Stomach (tissue), 9 donors: ENCODE results near the gene PSMC4. TPM values are rescaled to one million over a fixed set of nuclear protein-coding genes. Genes with fewer than 3 reads are reported as not detected.
A peak's percentile ranks its signal among the peaks of the same experiment; 100 is the strongest.

Experiments
- DNase-seq, 2 donors: peaks; one replicate each; pipeline versions ENCODE4 v3.0.0 to v3.0.0-alpha.2; 2013 to 2019
- H3K27ac ChIP-seq, 5 donors: fragments of 200-600 bp in 4 of 5; sonication (generic) in 4 of 5; one replicate each; pipeline ENCODE4 v1.5.1; 2013 to 2019; ENCODE audit warnings: mild to moderate bottlenecking in 1 of 5, moderate library complexity in 1 of 5
- H3K27me3 ChIP-seq, 3 donors: fragments of 200-600 bp; sonication (generic); one replicate each; pipeline ENCODE4 v1.5.1; 2017 to 2019; ENCODE audit warnings: mixed run types in 1 of 3
- H3K36me3 ChIP-seq, 4 donors: fragments of 200-600 bp; sonication (generic); 1 replicate in 3 of 4; 2 replicates in 1 of 4; pipeline ENCODE4 v1.5.1; 2016 to 2019
- H3K4me1 ChIP-seq, 4 donors: fragments of 200-600 bp; sonication (generic); one replicate each; pipeline ENCODE4 v1.5.1; 2016 to 2019
- H3K4me3 ChIP-seq, 4 donors: fragments of 200-600 bp; sonication (generic) in 3 of 4; one replicate each; pipeline ENCODE4 v1.5.1; 2016 to 2019; ENCODE audit warnings: mild to moderate bottlenecking in 1 of 4
- H3K9me3 ChIP-seq, 4 donors: fragments of 200-600 bp; sonication (generic); one replicate each; pipeline ENCODE4 v1.5.1; 2016 to 2019
- EP300 ChIP-seq: sonication (generic); formaldehyde crosslinking; IDR thresholded peaks from one replicate; pipeline ENCODE4 v1.6.1; 2017; ENCODE audit warnings: antibody characterized with exemption
- POLR2A ChIP-seq, 4 donors: fragments of 450-650 bp; IDR thresholded peaks; one replicate each; pipeline ENCODE4 v1.6.1; 2016; ENCODE audit warnings: antibody characterized with exemption in 4 of 4, control low read depth in 2 of 4, mild to moderate bottlenecking in 1 of 4, moderate library complexity in 1 of 4
- POLR2AphosphoS5 ChIP-seq, 3 donors: sonication (generic); formaldehyde crosslinking; IDR thresholded peaks; one replicate each; pipeline ENCODE4 v1.6.1; 2016; ENCODE audit warnings: antibody characterized with exemption in 3 of 3
- WGBS, 5 donors: extraction: QIAGEN DNeasy Blood & Tissue Kit in 3 of 5; methylation state at CpG; one replicate each; pipeline versions ENCODE4 v1.1.5 to v1.1.7; 2013 to 2018; 5-methylcytosine and 5-hydroxymethylcytosine counted together
- intact Hi-C: fragments of 100-400 bp; cut with DNase I; formaldehyde crosslinking; loops from one replicate; pipeline ENCODE4 v1.15.1; 2023; ENCODE audit warnings: low total_unique reads
- polyA plus RNA-seq, 3 donors: library from polyadenylated mRNA; stranded (reverse); fragments of 200-250 nt; gene quantifications; one replicate each; pipeline ENCODE4 v1.2.3, GENCODE V29; 2013
- total RNA-seq, 5 donors: library from RNA; depleted of rRNA; stranded (reverse); fragments of >200 nt; gene quantifications; one replicate each; pipeline versions ENCODE4 v1.1.0 to v1.2.3, GENCODE V29; 2014 to 2016
- TF ChIP-seq, protein P1 (sequence below), 7 experiments: fragments of 450-650 bp in 4 of 7; fragments of 200-600 bp in 3 of 7; sonication (generic) in 3 of 7; IDR thresholded peaks; one replicate each; pipeline ENCODE4 v1.5.1; 2016 to 2019; ENCODE audit warnings: antibody characterized with exemption in 7 of 7, control low read depth in 2 of 7, mild to moderate bottlenecking in 1 of 7
- donor health status: healthy with polysubstance abuse.
- donor health status: Bipolar disorder and iron deficiency.
- donor health status: healthy.

PSMC4 gene
- total and polyA plus RNA-seq, 8 donors, result 3.8 to 79.7 (median 65.9) TPM

DNA sequence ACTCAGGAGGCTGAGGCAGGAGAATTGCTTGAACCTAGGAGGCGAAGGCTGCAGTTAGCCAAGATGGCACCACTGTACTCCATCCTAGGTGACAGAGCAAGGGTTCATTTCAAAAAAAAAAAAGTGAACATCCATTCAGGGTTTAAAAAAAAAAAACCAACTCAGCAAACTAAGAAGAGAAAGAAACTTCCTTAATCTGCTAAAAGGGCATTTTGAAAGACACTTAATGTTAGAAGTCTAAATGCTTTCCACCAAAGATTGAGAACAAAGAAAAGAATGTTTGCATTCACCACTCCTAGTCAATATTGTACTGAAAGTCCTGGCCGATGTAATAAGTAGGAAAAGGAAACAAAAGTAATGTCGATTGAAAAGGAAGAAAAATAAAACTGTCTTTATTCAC is 7.1 kb upstream of the PSMC4 start:
- peak; percentile 20 to 47 for DNase-seq
- Histone ChIP-seq H3K27ac (peak overlapping the region; percentile 11 to 79 (median 64)), H3K4me1 (peaks cover 0 to 12% (median 6%) of the 10 kb centered on the region in 4 donors), H3K27me3 (no peaks in the 10 kb centered on the region), H3K4me3 (no peak overlapping the region), H3K9me3 (no peaks in the 10 kb centered on the region), H3K36me3 (no peaks in the 10 kb centered on the region)
- TF ChIP-seq POLR2AphosphoS5 (IDR thresholded peaks at IDR 0.05) (no peak), EP300 (no peak), POLR2A (IDR thresholded peaks at IDR 0.05) (no peak)
- TF ChIP-seq, protein P1, sequence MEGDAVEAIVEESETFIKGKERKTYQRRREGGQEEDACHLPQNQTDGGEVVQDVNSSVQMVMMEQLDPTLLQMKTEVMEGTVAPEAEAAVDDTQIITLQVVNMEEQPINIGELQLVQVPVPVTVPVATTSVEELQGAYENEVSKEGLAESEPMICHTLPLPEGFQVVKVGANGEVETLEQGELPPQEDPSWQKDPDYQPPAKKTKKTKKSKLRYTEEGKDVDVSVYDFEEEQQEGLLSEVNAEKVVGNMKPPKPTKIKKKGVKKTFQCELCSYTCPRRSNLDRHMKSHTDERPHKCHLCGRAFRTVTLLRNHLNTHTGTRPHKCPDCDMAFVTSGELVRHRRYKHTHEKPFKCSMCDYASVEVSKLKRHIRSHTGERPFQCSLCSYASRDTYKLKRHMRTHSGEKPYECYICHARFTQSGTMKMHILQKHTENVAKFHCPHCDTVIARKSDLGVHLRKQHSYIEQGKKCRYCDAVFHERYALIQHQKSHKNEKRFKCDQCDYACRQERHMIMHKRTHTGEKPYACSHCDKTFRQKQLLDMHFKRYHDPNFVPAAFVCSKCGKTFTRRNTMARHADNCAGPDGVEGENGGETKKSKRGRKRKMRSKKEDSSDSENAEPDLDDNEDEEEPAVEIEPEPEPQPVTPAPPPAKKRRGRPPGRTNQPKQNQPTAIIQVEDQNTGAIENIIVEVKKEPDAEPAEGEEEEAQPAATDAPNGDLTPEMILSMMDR (IDR thresholded peaks at IDR 0.05), result no peak
- WGBS, 5 donors, result 27 to 55% (median 41%) methylated on average over 3 of the region's 3 CpGs
- intact Hi-C loops, result no loop called here

DNA sequence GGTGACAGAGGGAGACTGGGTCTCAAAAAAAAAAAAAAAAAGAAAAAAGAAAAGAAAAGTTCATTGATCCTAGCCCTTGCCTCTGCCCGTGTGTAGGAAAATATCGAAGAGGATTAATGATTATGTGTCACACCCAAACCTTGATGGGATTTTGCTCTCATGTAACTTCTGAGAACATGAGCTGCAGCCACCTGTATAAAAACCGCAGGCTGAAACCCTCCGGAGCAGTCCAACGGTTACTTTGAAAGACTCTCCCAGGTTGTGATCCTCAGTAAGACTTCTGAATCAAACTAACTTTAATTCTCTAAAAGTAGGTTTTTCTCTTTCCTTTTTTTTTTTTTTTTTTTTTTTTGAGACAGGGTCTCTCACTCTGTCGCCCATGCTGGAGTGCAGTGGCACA is 4.3 kb upstream of the PSMC4 start:
- WGBS, 5 donors, result 85 to 96% (median 88%) methylated on average over 6 of the region's 6 CpGs
- no peaks in the 10 kb centered on the region for H3K9me3 ChIP-seq
- no peak overlapping the region for H3K27ac ChIP-seq
- H3K27me3 ChIP-seq, result no peaks in the 10 kb centered on the region
- intact Hi-C loops, result no loop called here
- TF ChIP-seq POLR2AphosphoS5 (IDR thresholded peaks at IDR 0.05), result no peak
- peaks cover 13 to 34% (median 23%) of the 10 kb centered on the region in 4 donors for H3K4me1 ChIP-seq
- H3K4me3 ChIP-seq, result no peak overlapping the region
- peak in 1 of 2 donors; percentile 16 for DNase-seq
- no peaks in the 10 kb centered on the region for H3K36me3 ChIP-seq

DNA sequence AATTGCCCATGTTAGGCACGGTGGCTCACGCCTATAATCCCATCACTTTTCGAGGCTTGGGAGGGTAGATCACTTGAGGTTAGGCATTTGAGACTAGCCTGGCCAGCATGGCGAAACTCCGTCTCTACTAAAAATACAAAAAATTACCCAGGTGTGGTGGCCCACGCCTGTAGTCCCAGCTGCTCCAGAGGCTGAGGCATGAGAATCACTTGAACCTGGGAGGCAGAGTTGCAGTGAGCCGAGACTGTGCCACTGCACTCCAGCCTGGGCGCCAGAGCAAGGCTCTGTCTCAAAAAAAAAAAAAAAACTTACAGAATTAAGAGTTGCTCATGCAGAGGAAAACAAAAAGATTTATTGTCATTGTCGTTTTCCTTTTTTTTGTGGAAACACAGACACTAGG is 3.4 kb upstream of the PSMC4 start:
- peak in 1 of 2 donors; percentile 4 for DNase-seq
- intact Hi-C loops, result no loop called here
- H3K27me3 ChIP-seq, result no peaks in the 10 kb centered on the region
- peak overlapping the region in 1 of 5 donors; percentile 97 for H3K27ac ChIP-seq
- TF ChIP-seq POLR2AphosphoS5 (IDR thresholded peaks at IDR 0.05), result no peak
- TF ChIP-seq, protein P1 (IDR thresholded peaks at IDR 0.05), result no peak
- TF ChIP-seq EP300, result no peak
- TF ChIP-seq POLR2A (IDR thresholded peaks at IDR 0.05), result no peak
- H3K9me3 ChIP-seq, result no peaks in the 10 kb centered on the region
- 84 to 93% (median 89%) methylated on average over 9 of the region's 9 CpGs for WGBS, 5 donors
- H3K36me3 ChIP-seq, result peaks cover 4 to 6% (median 5%) of the 10 kb centered on the region in 4 donors
- no peak overlapping the region for H3K4me3 ChIP-seq
- H3K4me1 ChIP-seq, result peaks cover 16 to 43% (median 33%) of the 10 kb centered on the region in 4 donors

DNA sequence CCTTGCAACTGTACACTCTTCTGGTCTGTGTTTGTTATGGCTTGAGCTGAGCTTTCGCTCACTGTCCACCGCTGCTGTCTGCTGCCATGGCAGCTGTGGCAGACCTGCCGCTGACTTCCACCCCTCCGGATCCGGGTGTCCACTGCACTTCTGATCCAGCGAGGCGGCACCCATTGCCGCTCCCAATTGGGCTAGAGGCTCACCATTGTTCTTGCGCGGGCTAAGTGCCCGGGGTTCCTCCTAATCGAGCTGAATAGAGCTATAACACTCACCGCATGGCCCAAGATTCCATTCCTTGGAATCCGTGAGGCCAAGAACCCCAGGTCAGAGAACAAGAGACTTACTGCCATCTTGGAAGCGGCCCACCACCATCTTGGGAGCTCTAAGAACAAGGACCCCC is 2.2 kb upstream of the PSMC4 start:
- 70 to 98% (median 97%) methylated on average over 15 of the region's 15 CpGs for WGBS, 5 donors
- Histone ChIP-seq H3K27ac (peak overlapping the region in 3 of 5 donors; percentile 96 to 97 (median 96)), H3K4me3 (no peak overlapping the region), H3K4me1 (peaks cover 16 to 42% (median 40%) of the 10 kb centered on the region in 4 donors), H3K27me3 (no peaks in the 10 kb centered on the region), H3K36me3 (peaks cover 17 to 18% (median 17%) of the 10 kb centered on the region in 4 donors), H3K9me3 (no peaks in the 10 kb centered on the region)
- TF ChIP-seq, protein P1 (IDR thresholded peaks at IDR 0.05), result no peak
- no peak for TF ChIP-seq POLR2AphosphoS5 (IDR thresholded peaks at IDR 0.05)
- no peak for TF ChIP-seq POLR2A (IDR thresholded peaks at IDR 0.05)
- TF ChIP-seq EP300, result no peak
- DNase-seq, result peak in 1 of 2 donors; percentile 22
- intact Hi-C loops, result no loop called here

DNA sequence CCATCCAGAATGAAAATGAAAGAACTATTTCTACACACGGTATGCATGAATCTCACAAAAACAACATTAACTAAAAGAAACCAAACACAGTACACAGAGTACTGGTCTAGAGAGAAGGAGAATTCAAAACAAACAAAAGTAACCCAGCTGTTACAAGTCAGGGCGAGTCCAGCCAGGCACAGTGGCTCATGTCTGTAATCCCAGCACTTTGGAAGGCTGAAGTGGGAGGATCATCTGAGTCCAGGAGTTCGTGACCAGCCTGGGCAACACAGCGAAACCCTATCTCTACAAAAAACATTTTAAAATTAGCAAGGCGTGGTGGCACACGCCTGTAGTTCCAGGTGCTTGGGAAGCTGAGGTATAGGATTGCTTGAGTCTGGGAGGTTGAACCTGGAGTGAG is 1.7 kb upstream of the PSMC4 start:
- peak; percentile 8 to 40 for DNase-seq
- H3K4me1 ChIP-seq, result peaks cover 16 to 46% (median 40%) of the 10 kb centered on the region in 4 donors
- no peaks in the 10 kb centered on the region for H3K27me3 ChIP-seq
- TF ChIP-seq EP300 (no peak), POLR2AphosphoS5 (IDR thresholded peaks at IDR 0.05) (no peak), POLR2A (IDR thresholded peaks at IDR 0.05) (no peak)
- TF ChIP-seq, protein P1 (IDR thresholded peaks at IDR 0.05), result no peak
- H3K4me3 ChIP-seq, result no peak overlapping the region
- peaks cover 21 to 23% (median 22%) of the 10 kb centered on the region in 4 donors for H3K36me3 ChIP-seq
- no peaks in the 10 kb centered on the region for H3K9me3 ChIP-seq
- 39 to 69% (median 52%) methylated on average over 6 of the region's 6 CpGs for WGBS, 5 donors
- intact Hi-C loops, result no loop called here
- H3K27ac ChIP-seq, result peak overlapping the region; percentile 85 to 97 (median 96)
